ENCODE data around the gene SSR1. TPM values are rescaled to one million over a fixed set of nuclear protein-coding genes. Genes with fewer than 3 reads are reported as not detected.

Gene SSR1
- total and polyA plus RNA-seq, 7 donors, result 17.9 to 40.4 (median 35.4) TPM

- intact Hi-C loops (cut with DNase I), result loop anchor here in 1 of 2 donors (10.0 kb wide), 1 partner anchor 308 kb away; no protein-coding TSS in a partner anchor
- Histone ChIP-seq H3K27ac (no peak overlapping the region), H3K27me3 (ENCODE audit: insufficient read depth in 3 of 3, low read length in 2 of 3) (no peaks in the 10 kb centered on the region), H3K36me3 (ENCODE audit: insufficient read depth in 1 of 2, low read depth in 1 of 2) (peaks cover 7 to 70% of the 10 kb centered on the region in 2 donors), H3K4me3 (no peak overlapping the region), H3K9me3 (no peaks in the 10 kb centered on the region), H3K4me1 (peaks cover 7% of the 10 kb centered on the region)
- DNase-seq (no peak), ATAC-seq (no peak)
- WGBS, 3 donors, result 60 to 86% (median 78%) methylated on average over 2 of the region's 2 CpGs
- no peak for TF ChIP-seq CTCF (IDR thresholded peaks at IDR 0.05)
Observed at GRCh38 chr6:7232351-7232750, 80.6 kb downstream of the SSR1 start.

DNA sequence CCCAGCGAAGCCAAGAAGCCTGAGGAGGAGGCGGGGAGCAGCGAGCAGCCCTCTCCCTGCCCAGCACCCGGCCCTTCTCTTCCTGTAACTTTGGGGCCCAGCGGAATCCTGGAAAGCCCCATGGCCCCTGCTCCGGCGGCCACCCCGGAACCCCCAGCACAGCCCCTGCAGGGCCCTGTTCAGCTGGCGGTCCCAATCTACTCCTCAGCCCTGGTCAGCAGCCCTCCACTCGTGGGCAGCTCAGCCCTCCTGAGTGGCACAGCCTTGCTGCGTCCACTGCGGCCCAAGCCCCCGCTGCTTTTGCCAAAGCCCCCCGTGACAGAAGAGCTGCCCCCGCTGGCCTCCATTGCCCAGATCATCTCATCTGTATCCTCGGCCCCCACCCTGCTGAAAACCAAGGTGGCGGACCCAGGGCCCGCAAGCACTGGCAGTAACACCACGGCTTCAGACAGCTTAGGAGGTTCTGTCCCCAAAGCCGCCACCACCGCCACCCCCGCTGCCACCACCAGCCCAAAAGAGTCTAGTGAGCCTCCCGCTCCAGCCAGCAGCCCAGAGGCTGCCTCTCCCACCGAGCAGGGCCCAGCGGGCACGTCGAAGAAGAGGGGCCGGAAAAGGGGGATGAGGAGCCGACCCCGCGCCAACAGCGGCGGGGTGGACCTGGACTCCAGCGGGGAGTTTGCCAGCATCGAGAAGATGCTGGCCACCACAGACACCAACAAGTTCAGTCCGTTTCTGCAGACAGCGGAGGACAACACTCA, 81.9 kb downstream of the SSR1 start:
- TF ChIP-seq CTCF (IDR thresholded peaks at IDR 0.05), result no peak
- Histone ChIP-seq H3K4me3 (no peak overlapping the region), H3K4me1 (peaks cover 2% of the 10 kb centered on the region), H3K27me3 (ENCODE audit: insufficient read depth in 3 of 3, low read length in 2 of 3) (no peaks in the 10 kb centered on the region), H3K36me3 (ENCODE audit: insufficient read depth in 1 of 2, low read depth in 1 of 2) (peaks cover 14 to 82% of the 10 kb centered on the region in 2 donors), H3K9me3 (no peaks in the 10 kb centered on the region), H3K27ac (no peak overlapping the region)
- intact Hi-C loops (cut with DNase I), result loop anchor here in 1 of 2 donors (10.0 kb wide), 1 partner anchor 306 kb away; no protein-coding TSS in a partner anchor
- 95 to 98% (median 95%) methylated on average over 37 of the region's 37 CpGs for WGBS, 3 donors
- DNase-seq, result no peak
- no peak for ATAC-seq

DNA sequence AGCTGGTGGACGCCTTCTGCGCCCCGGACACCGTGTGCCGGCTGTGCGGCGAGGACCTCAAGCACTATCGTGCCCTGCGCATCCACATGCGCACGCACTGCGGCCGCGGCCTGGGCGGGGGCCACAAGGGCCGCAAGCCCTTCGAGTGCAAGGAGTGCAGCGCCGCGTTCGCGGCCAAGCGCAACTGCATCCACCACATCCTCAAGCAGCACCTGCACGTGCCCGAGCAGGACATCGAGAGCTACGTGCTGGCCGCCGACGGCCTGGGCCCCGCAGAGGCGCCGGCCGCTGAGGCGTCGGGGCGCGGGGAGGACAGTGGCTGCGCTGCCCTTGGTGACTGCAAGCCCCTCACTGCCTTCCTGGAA, 82.7 kb downstream of the SSR1 start:
- DNase-seq (no peak), ATAC-seq (no peak)
- H3K9me3 ChIP-seq, result no peaks in the 10 kb centered on the region
- TF ChIP-seq CTCF (IDR thresholded peaks at IDR 0.05), result no peak
- H3K4me3 ChIP-seq, result no peak overlapping the region
- H3K27me3 ChIP-seq (ENCODE audit: insufficient read depth in 3 of 3, low read length in 2 of 3), result no peaks in the 10 kb centered on the region
- no peaks in the 10 kb centered on the region for H3K4me1 ChIP-seq
- intact Hi-C loops (cut with DNase I), result loop anchor here in 1 of 2 donors (10.0 kb wide), 1 partner anchor 306 kb away; no protein-coding TSS in a partner anchor
- H3K27ac ChIP-seq, result no peak overlapping the region
- 95 to 98% (median 98%) methylated on average over 36 to 39 of the region's 39 CpGs for WGBS, 3 donors
- peaks cover 16 to 90% of the 10 kb centered on the region in 2 donors for H3K36me3 ChIP-seq (ENCODE audit: insufficient read depth in 1 of 2, low read depth in 1 of 2)

- Histone ChIP-seq H3K27ac (no peak overlapping the region), H3K4me3 (no peak overlapping the region), H3K36me3 (ENCODE audit: insufficient read depth in 1 of 2, low read depth in 1 of 2) (peaks cover 16 to 93% of the 10 kb centered on the region in 2 donors), H3K4me1 (no peaks in the 10 kb centered on the region), H3K27me3 (ENCODE audit: insufficient read depth in 3 of 3, low read length in 2 of 3) (no peaks in the 10 kb centered on the region), H3K9me3 (no peaks in the 10 kb centered on the region)
- TF ChIP-seq CTCF (IDR thresholded peaks at IDR 0.05), result no peak
- intact Hi-C loops (cut with DNase I), result loop anchor here in 1 of 2 donors (10.0 kb wide), 1 partner anchor 305 kb away; no protein-coding TSS in a partner anchor
- 94 to 95% (median 94%) methylated on average over 58 to 62 of the region's 62 CpGs for WGBS, 3 donors
- ATAC-seq (peak; percentile 11 to 26 (median 19)), DNase-seq (no peak)
Observed at GRCh38 chr6:7229376-7230326, 83.3 kb downstream of the SSR1 start.

All from psoas muscle (tissue), 8 donors.